ENCODE data around the gene PSMA5.

DNA sequence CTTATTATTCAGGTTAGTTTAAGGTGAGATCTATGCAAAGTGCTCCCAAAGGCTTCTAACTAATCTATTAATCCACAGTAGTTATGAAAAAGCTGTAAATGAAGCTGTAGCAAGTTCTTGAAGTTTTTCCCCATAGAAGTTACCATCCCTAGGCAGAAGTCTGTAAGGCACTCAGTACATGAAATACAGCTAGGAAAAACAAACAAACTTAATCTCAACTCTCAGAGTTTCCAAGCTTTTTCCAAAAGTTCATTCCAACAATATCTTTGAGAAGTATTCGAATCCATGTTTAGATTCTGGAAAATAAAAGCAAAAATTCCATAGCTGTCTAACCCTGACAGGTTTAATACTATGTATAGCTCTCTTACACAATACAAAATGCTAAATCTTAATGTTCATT lies 69.7 kb downstream of the PSMA5 start:
- TF ChIP-seq ZFX (CRISPR knock-in tag; IDR thresholded peaks at IDR 0.05; ENCODE audit: low read depth) (no peak), ATF3 (CRISPR knock-in tag; IDR thresholded peaks at IDR 0.05) (no peak), POLR2AphosphoS5 (IDR thresholded peaks at IDR 0.05; ENCODE audit: low read depth, low read length) (no peak), ZNF597 (CRISPR knock-in tag; IDR thresholded peaks at IDR 0.05) (no peak), ZFAT (CRISPR knock-in tag; conservative IDR thresholded peaks at IDR 0.05) (no peak), FOXA3 (CRISPR knock-in tag; IDR thresholded peaks at IDR 0.05) (no peak)
